Endothelial cell of umbilical vein (primary cell): ENCODE data around the gene BRICD5. TPM values are rescaled to one million over a fixed set of nuclear protein-coding genes. Genes with fewer than 3 reads are reported as not detected.

ENCODE experiments used
- BruUV-seq: library from RNA; stranded (reverse); fragments of 400-500 nt; replicated peaks from 2 replicates; lab custom pipeline; 2021; lab: Mats Ljungman, UMichigan
- CTCF ChIA-PET: fragments of 300-600, 350-600 bp; sonication (Branson Sonifier 250); formaldehyde crosslinking; loops from one replicate; lab custom pipeline; 2021; ENCODE audit warnings: antibody characterized with exemption, inconsistent platforms; lab: Charles Lee
- POLR2A ChIA-PET: fragments of 300-600, 350-600 bp; sonication (Branson Sonifier 250); formaldehyde crosslinking; loops from one replicate; lab custom pipeline; 2021; ENCODE audit warnings: antibody characterized with exemption, inconsistent platforms; lab: Charles Lee
- DNase-seq: peaks from one replicate; pipeline ENCODE4 v3.0.0-alpha.2; 2011; ENCODE audit warnings: low read depth, low spot score
- FAIRE-seq: peaks from 2 replicates; lab custom pipeline; 2011; peaks lifted over from hg19 to GRCh38; lab: Jason Lieb, UNC
- H2AFZ ChIP-seq: 2 replicates; pipeline ENCODE4 v1.6.0; 2012; ENCODE audit warnings: low read depth, low read length, control low read depth, inconsistent platforms
- H3K27ac ChIP-seq: 2 replicates; pipeline ENCODE4 v1.5.1; 2011; ENCODE audit warnings: low read depth, mild to moderate bottlenecking, control low read depth, low read length, moderate library complexity; ENCODE audit not compliant: insufficient read depth
- H3K27me3 ChIP-seq, 2 experiments: 2 replicates each; pipeline versions ENCODE4 v1.6.0 to v1.6.1; 2011; ENCODE audit warnings: low read length in 2 of 2, mixed read lengths in 1 of 2; ENCODE audit not compliant: control insufficient read depth in 2 of 2, insufficient read depth in 2 of 2
- H3K36me3 ChIP-seq, 2 experiments: 2 replicates in 1 of 2; 3 replicates in 1 of 2; pipeline ENCODE4 v1.5.1; 2011; ENCODE audit warnings: low read length in 2 of 2, mild to moderate bottlenecking in 1 of 2, moderate library complexity in 1 of 2; ENCODE audit not compliant: control insufficient read depth in 2 of 2, insufficient read depth in 2 of 2; ENCODE audit errors: extremely low read depth in 1 of 2
- H3K4me1 ChIP-seq: 3 replicates; pipeline ENCODE4 v1.5.1; 2011; ENCODE audit warnings: mild to moderate bottlenecking, low read length; ENCODE audit not compliant: control insufficient read depth, insufficient read depth; ENCODE audit errors: extremely low read depth
- H3K4me2 ChIP-seq: 2 replicates; pipeline ENCODE4 v1.6.1; 2011; ENCODE audit warnings: low read length, control low read depth, mixed read lengths; ENCODE audit not compliant: insufficient read depth
- H3K4me3 ChIP-seq, 3 experiments: fragments of 200-600 bp in 1 of 3; sonication (generic), shearing (Covaris generic) in 1 of 3; replicated peaks in 1 of 3; 2 replicates each; pipeline ENCODE4 v1.5.1; 2011 to 2016; ENCODE audit warnings: control low read depth in 3 of 3, low read length in 3 of 3, mild to moderate bottlenecking in 2 of 3, inconsistent platforms in 1 of 3, low read depth in 1 of 3, moderate library complexity in 1 of 3; ENCODE audit not compliant: insufficient read depth in 1 of 3
- H3K79me2 ChIP-seq: 2 replicates; pipeline ENCODE4 v1.6.0; 2012; ENCODE audit warnings: low read length, inconsistent platforms; ENCODE audit not compliant: control insufficient read depth, insufficient read depth
- H3K9ac ChIP-seq: replicated peaks from 2 replicates; pipeline ENCODE3; 2011; ENCODE audit warnings: low read length, control low read depth; ENCODE audit not compliant: insufficient read depth; ENCODE audit errors: extremely low read depth
- H3K9me1 ChIP-seq: replicated peaks from 3 replicates; pipeline ENCODE4 v1.6.0; 2011; ENCODE audit warnings: mild to moderate bottlenecking, low read length; ENCODE audit not compliant: control insufficient read depth, insufficient read depth; ENCODE audit errors: extremely low read depth
- H3K9me3 ChIP-seq: replicated peaks from 2 replicates; pipeline ENCODE4 v1.5.1; 2012; ENCODE audit warnings: low read length, inconsistent platforms; ENCODE audit not compliant: control insufficient read depth, insufficient read depth
- H4K20me1 ChIP-seq: replicated peaks from 2 replicates; pipeline ENCODE3; 2011; ENCODE audit warnings: mild to moderate bottlenecking, low read length; ENCODE audit not compliant: control insufficient read depth, insufficient read depth; ENCODE audit errors: extremely low read depth
- EZH2 ChIP-seq: IDR thresholded peaks from 2 replicates; pipeline ENCODE4 v1.6.1; 2012; ENCODE audit warnings: borderline replicate concordance, low read depth, mild to moderate bottlenecking, moderate library complexity, low read length, inconsistent platforms; ENCODE audit not compliant: severe bottlenecking
- FOS ChIP-seq: IDR thresholded peaks from 2 replicates; pipeline ENCODE4 v1.6.1; 2011; ENCODE audit warnings: mild to moderate bottlenecking, low read length, moderate library complexity, borderline replicate concordance; ENCODE audit not compliant: insufficient read depth
- GATA2 ChIP-seq: IDR thresholded peaks from 2 replicates; pipeline ENCODE4 v1.7.0; 2011; ENCODE audit warnings: low read depth, mild to moderate bottlenecking, moderate library complexity, mixed read lengths, low read length; ENCODE audit not compliant: insufficient read length, insufficient read depth
- JUN ChIP-seq: IDR thresholded peaks from 2 replicates; pipeline ENCODE4 v1.6.1; 2011; ENCODE audit warnings: borderline replicate concordance, low read depth; ENCODE audit not compliant: insufficient read length, insufficient read depth
- MAX ChIP-seq: IDR thresholded peaks from 2 replicates; pipeline ENCODE4 v1.6.1; 2011; ENCODE audit not compliant: insufficient read depth, insufficient read length
- MYC ChIP-seq: IDR thresholded peaks from one replicate; pipeline ENCODE4 v1.6.1; 2011; ENCODE audit warnings: mild to moderate bottlenecking, low read depth, low read length
- POLR2A ChIP-seq: IDR thresholded peaks from 2 replicates; pipeline ENCODE4 v1.6.1; 2012; ENCODE audit warnings: low read depth, mild to moderate bottlenecking, control low read depth, low read length
- POLR2AphosphoS5 ChIP-seq: IDR thresholded peaks from 2 replicates; pipeline ENCODE4 v1.6.1; 2012; ENCODE audit warnings: low read depth, mild to moderate bottlenecking, control low read depth, low read length, moderate library complexity; ENCODE audit not compliant: insufficient read depth
- dilution Hi-C: fragments of 300-500 bp; cut with MboI; formaldehyde crosslinking; loops from one replicate; pipeline ENCODE4 v1.15.0; 2019; ENCODE audit warnings: low sequenced_read_pairs; ENCODE audit not compliant: extremely low pct_ligation_motif_present
- intact Hi-C: fragments of 100-400 bp; cut with micrococcal nuclease; formaldehyde crosslinking; loops from one replicate; pipeline ENCODE4 v1.10.0; 2022
- polyA plus RNA-seq, 4 experiments: library from polyadenylated mRNA; depleted of rRNA in 3 of 4; stranded (reverse) in 3 of 4; unstranded in 1 of 4; fragments of >200 nt; gene quantifications; 2 replicates each; pipeline versions ENCODE4 v1.2.1 to v1.2.3, GENCODE V29; 2011 to 2012; ENCODE audit warnings: missing spikeins in 1 of 4
- total RNA-seq: library from RNA; stranded (reverse); gene quantifications from 2 replicates; pipeline ENCODE4 v1.2.3, GENCODE V29; 2021
- TF ChIP-seq, protein P1 (sequence below), 2 donors: IDR thresholded peaks; 1 replicate in 1 of 2; 2 replicates in 1 of 2; pipeline ENCODE4 v1.5.1; 2011; ENCODE audit warnings: low read length in 2 of 2, mild to moderate bottlenecking in 2 of 2, moderate library complexity in 2 of 2, control low read depth in 1 of 2, inconsistent platforms in 1 of 2, low read depth in 1 of 2; ENCODE audit not compliant: insufficient read depth in 1 of 2; ENCODE audit errors: extremely low read depth in 1 of 2

Gene BRICD5
- total and polyA plus RNA-seq, 2 donors (not counting 3 experiments of a cell fraction or from before 2014, with no cell fraction given), result 5.6 to 8.4 TPM

DNA sequence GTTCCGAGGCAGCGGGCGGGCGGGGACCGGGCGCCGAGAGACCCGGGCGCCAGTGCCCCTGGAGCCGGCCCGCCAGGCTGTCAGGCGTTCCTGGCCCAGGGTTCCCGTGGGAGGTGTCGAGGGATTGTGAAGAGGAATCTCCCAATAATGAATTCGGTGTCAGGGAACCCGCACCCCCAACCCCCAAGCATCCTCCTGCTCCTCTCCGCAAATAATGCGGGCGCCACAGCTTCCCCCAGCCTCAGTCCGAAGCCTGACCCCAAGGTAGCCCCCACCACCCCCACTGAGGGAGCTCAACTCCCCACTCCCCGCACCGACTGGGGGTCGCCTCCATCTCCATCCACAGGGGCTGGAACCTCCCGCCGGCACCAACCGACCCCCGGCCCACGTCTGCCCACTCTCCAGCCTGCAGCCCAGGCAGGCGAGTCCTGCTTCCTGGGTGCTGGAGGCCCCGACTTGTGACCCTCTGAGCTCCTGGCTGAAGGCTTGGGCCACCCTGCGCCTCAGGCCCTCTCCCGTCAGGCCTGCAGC, 13.6 kb downstream of the BRICD5 start:
- intact Hi-C loops (loop anchor here (5.0 kb wide), 1 partner anchor 55 kb away; the partner anchor contains the start of gene ECI1), dilution Hi-C loops (no loop called here)
- H3K36me3 ChIP-seq, result no peaks in the 10 kb centered on the region
- peak overlapping the region in 1 of 3 experiments; percentile 15 for H3K4me3 ChIP-seq
- FAIRE-seq (no peak), DNase-seq (no peak)
- H3K27ac ChIP-seq, result no peak overlapping the region
- H3K4me1 ChIP-seq, result no peaks in the 10 kb centered on the region
- H2AFZ ChIP-seq, result no peak overlapping the region
- no peaks in the 10 kb centered on the region for H3K79me2 ChIP-seq
- peaks cover 28 to 39% of the 10 kb centered on the region in 2 experiments for H3K27me3 ChIP-seq
- TF ChIP-seq EZH2 (peak; percentile 73), JUN (no peak)
- no peaks in the 10 kb centered on the region for H4K20me1 ChIP-seq
- ChIA-PET POLR2A (no interaction called here), CTCF (interaction anchor here (1.5 kb wide), 1 partner anchor 55 kb away, joined by 4 read pairs; the partner anchor contains the start of gene ECI1)
- H3K9me3 ChIP-seq, result no peaks in the 10 kb centered on the region
- no peaks in the 10 kb centered on the region for H3K9me1 ChIP-seq
- H3K4me2 ChIP-seq, result no peak overlapping the region
- H3K9ac ChIP-seq, result no peak overlapping the region
- no TSS peak for BruUV-seq

DNA sequence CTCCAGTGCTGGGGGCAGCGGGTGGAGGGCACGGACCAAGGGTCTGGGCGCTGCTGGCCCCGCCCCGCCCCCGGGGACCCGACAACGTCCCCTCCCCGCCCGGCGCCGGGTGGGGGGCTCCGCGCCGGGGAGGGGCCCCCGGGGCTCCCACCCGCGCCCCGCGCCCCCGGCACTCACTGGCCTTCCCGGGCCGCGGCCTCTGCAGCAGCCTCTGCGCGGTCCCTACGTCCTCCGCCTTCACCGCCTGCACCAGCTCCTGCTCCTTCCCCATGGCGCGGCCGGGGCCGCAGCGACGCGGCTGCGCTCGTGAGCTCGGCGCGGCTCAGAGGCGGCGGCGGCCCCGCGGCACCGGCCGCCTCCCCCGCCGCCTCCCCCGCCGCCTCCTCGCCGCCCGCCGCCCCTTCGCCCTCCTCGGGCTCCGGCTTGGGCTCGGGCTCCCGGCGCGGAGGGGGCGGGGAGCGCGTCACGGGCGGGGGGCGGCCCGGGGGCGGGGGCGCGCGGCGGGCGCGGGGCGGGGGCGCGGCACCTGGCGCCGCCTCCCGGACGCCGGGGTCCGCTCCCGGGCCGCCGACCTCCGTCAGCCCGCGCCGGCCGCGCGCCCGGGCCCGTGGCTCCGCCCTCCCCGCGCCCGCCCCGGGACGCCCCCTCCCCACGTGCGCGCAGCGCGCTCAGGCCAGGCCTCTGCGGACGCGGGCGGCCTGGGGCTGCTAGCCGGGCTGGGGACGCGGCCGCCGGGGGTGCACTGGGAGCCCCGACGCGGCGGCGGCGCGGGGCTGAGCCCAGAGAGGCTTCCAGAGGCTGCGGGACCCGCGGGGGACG, 14.3 kb downstream of the BRICD5 start, which contains the start of gene CASKIN1:
Gene CASKIN1, minus strand, starts transcription at position 444 of the 819 bp plus-strand sequence. Its CDS starts 173 bp downstream, at position 271.
- dilution Hi-C loops, result no loop called here
- Histone ChIP-seq H3K27ac (no peak within 1 kb of the TSS), H3K36me3 (no peaks in the 10 kb centered on the region), H3K27me3 (peaks cover 28 to 39% of the 10 kb centered on the region in 2 experiments), H4K20me1 (no peaks in the 10 kb centered on the region), H3K4me2 (no peak within 1 kb of the TSS), H3K79me2 (no peaks in the 10 kb centered on the region), H2AFZ (no peak within 1 kb of the TSS), H3K9me3 (no peaks in the 10 kb centered on the region), H3K4me1 (no peaks in the 10 kb centered on the region), H3K9me1 (no peaks in the 10 kb centered on the region), H3K4me3 (peak within 1 kb of the TSS in 1 of 3 experiments; percentile 33), H3K9ac (no peak within 1 kb of the TSS)
- TF ChIP-seq MAX (no peak), EZH2 (no peak), FOS (no peak), MYC (no peak), POLR2AphosphoS5 (no peak), POLR2A (no peak), JUN (no peak), GATA2 (no peak)
- TF ChIP-seq, protein P1, sequence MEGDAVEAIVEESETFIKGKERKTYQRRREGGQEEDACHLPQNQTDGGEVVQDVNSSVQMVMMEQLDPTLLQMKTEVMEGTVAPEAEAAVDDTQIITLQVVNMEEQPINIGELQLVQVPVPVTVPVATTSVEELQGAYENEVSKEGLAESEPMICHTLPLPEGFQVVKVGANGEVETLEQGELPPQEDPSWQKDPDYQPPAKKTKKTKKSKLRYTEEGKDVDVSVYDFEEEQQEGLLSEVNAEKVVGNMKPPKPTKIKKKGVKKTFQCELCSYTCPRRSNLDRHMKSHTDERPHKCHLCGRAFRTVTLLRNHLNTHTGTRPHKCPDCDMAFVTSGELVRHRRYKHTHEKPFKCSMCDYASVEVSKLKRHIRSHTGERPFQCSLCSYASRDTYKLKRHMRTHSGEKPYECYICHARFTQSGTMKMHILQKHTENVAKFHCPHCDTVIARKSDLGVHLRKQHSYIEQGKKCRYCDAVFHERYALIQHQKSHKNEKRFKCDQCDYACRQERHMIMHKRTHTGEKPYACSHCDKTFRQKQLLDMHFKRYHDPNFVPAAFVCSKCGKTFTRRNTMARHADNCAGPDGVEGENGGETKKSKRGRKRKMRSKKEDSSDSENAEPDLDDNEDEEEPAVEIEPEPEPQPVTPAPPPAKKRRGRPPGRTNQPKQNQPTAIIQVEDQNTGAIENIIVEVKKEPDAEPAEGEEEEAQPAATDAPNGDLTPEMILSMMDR (IDR thresholded peaks at IDR 0.05; ENCODE audit: extremely low read depth in 1 of 2, insufficient read depth in 1 of 2, low read depth in 1 of 2, low read length in 2 of 2), result no peak
- POLR2A ChIA-PET, result no interaction called here
- CTCF ChIA-PET, result interaction anchor here (1.5 to 1.6 kb wide), 2 partner anchors 55 to 56 kb away, joined by 3 to 4 read pairs; partner anchors contain the start of gene ECI1
- intact Hi-C loops, result loop anchor here (5.0 kb wide), 1 partner anchor 56 kb away; the partner anchor contains the start of gene ECI1
- DNase-seq, result no peak
- BruUV-seq, result no TSS peak
- no peak for FAIRE-seq
